Measurements from ENCODE around the gene BRD1. TPM values are rescaled to one million over a fixed set of nuclear protein-coding genes. Genes with fewer than 3 reads are reported as not detected.

BRD1 gene
- total RNA-seq, 1 donor, result 23.5 TPM

DNA sequence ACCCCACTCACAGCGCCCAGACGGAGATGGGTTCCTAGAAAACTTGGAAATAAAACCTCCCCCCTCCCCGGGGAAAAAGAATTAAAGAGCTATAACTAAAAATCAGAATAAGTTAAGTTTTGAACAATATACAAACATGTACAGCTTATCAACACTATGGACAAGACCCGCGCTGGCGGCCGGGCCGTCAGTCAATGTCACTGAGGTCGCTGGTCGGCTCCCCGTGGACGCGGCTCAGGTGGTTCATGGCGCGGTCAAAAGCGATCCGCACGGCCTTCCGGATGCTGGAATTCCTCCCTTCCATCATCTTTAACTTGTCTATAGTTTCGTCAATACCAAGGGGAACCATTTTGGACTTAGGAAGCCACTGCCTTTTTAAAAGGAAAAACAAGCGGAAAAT lies 53.6 kb downstream of the BRD1 start:
- Histone ChIP-seq H3K4me2 (ENCODE audit: insufficient read depth, low read length) (no peak overlapping the region), H3K79me2 (ENCODE audit: insufficient read depth, low read length) (peaks cover 29% of the 10 kb centered on the region), H3K9me3 (ENCODE audit: low read depth, low read length) (no peaks in the 10 kb centered on the region), H2AFZ (ENCODE audit: low read length) (no peak overlapping the region), H3K27ac (ENCODE audit: low read depth, low read length) (no peak overlapping the region), H4K20me1 (ENCODE audit: insufficient read depth, low read length) (peaks cover 39% of the 10 kb centered on the region), H3K4me1 (ENCODE audit: insufficient read depth, low read length) (no peaks in the 10 kb centered on the region), H3K36me3 (ENCODE audit: insufficient read depth, low read length) (peaks cover 52% of the 10 kb centered on the region), H3K27me3 (ENCODE audit: insufficient read depth, low read length) (no peaks in the 10 kb centered on the region), H3K4me3 (ENCODE audit: insufficient read depth, low read length) (no peak overlapping the region)
- no peak for DNase-seq (ENCODE audit: insufficient read length, low spot score, missing footprints)
- TF ChIP-seq, protein P1, sequence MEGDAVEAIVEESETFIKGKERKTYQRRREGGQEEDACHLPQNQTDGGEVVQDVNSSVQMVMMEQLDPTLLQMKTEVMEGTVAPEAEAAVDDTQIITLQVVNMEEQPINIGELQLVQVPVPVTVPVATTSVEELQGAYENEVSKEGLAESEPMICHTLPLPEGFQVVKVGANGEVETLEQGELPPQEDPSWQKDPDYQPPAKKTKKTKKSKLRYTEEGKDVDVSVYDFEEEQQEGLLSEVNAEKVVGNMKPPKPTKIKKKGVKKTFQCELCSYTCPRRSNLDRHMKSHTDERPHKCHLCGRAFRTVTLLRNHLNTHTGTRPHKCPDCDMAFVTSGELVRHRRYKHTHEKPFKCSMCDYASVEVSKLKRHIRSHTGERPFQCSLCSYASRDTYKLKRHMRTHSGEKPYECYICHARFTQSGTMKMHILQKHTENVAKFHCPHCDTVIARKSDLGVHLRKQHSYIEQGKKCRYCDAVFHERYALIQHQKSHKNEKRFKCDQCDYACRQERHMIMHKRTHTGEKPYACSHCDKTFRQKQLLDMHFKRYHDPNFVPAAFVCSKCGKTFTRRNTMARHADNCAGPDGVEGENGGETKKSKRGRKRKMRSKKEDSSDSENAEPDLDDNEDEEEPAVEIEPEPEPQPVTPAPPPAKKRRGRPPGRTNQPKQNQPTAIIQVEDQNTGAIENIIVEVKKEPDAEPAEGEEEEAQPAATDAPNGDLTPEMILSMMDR (IDR thresholded peaks at IDR 0.05; ENCODE audit: extremely low read depth, low read depth, low read length), result no peak

DNA sequence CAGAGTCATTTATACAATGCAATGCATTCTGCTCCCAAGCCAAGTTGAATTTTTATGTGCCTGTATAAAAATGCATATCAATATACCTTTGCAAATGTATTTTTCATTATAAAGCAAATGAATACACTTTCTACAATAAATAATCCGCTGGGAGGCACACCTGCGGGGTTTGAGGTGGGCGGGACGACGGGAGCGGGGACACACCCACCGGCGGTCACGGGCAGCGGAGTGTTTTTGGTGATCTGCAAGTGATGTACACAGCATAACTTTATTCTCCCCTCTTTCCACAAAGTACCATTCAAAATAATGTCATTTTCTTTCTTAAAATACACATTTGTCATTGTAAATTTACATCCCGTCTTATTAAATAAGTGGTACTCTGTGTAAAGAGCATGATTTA lies 54.1 kb downstream of the BRD1 start:
- Histone ChIP-seq H3K27me3 (ENCODE audit: insufficient read depth, low read length) (no peaks in the 10 kb centered on the region), H2AFZ (ENCODE audit: low read length) (no peak overlapping the region), H3K9me3 (ENCODE audit: low read depth, low read length) (no peaks in the 10 kb centered on the region), H3K4me1 (ENCODE audit: insufficient read depth, low read length) (no peaks in the 10 kb centered on the region), H3K79me2 (ENCODE audit: insufficient read depth, low read length) (peaks cover 27% of the 10 kb centered on the region), H4K20me1 (ENCODE audit: insufficient read depth, low read length) (peaks cover 35% of the 10 kb centered on the region), H3K36me3 (ENCODE audit: insufficient read depth, low read length) (peaks cover 50% of the 10 kb centered on the region), H3K4me2 (ENCODE audit: insufficient read depth, low read length) (no peak overlapping the region), H3K27ac (ENCODE audit: low read depth, low read length) (no peak overlapping the region), H3K4me3 (ENCODE audit: insufficient read depth, low read length) (no peak overlapping the region)
- TF ChIP-seq, protein P1 (IDR thresholded peaks at IDR 0.05; ENCODE audit: extremely low read depth, low read depth, low read length), result no peak
- DNase-seq (ENCODE audit: insufficient read length, low spot score, missing footprints), result no peak

DNA sequence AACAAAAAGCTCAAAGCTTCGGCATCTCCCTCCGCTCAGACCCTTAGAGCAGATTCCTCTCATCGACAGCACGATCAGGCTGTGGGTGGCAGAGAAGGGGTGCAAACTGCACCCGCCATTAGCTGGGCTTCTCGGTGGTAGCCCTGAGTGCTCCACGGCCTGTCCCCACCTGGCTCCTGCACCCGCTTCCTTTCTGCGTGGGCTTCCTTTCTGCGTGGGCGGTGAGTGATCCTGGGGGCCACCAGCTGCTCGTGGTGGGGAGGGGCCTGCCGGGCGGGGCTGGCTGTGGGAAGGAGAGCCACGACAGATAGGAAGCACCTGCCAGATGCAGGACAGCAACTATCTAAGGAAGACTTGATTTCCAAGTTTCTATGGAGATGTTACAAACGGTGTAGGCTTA lies 55.0 kb downstream of the BRD1 start:
- H3K9me3 ChIP-seq (ENCODE audit: low read depth, low read length), result no peaks in the 10 kb centered on the region
- no peak overlapping the region for H2AFZ ChIP-seq (ENCODE audit: low read length)
- H3K4me3 ChIP-seq (ENCODE audit: insufficient read depth, low read length), result no peak overlapping the region
- DNase-seq (ENCODE audit: insufficient read length, low spot score, missing footprints), result no peak
- H3K27ac ChIP-seq (ENCODE audit: low read depth, low read length), result no peak overlapping the region
- H3K79me2 ChIP-seq (ENCODE audit: insufficient read depth, low read length), result peaks cover 19% of the 10 kb centered on the region
- no peaks in the 10 kb centered on the region for H3K4me1 ChIP-seq (ENCODE audit: insufficient read depth, low read length)
- peaks cover 28% of the 10 kb centered on the region for H4K20me1 ChIP-seq (ENCODE audit: insufficient read depth, low read length)
- peaks cover 48% of the 10 kb centered on the region for H3K36me3 ChIP-seq (ENCODE audit: insufficient read depth, low read length)
- H3K4me2 ChIP-seq (ENCODE audit: insufficient read depth, low read length), result no peak overlapping the region
- TF ChIP-seq, protein P1 (IDR thresholded peaks at IDR 0.05; ENCODE audit: extremely low read depth, low read depth, low read length), result no peak
- H3K27me3 ChIP-seq (ENCODE audit: insufficient read depth, low read length), result no peaks in the 10 kb centered on the region

DNA sequence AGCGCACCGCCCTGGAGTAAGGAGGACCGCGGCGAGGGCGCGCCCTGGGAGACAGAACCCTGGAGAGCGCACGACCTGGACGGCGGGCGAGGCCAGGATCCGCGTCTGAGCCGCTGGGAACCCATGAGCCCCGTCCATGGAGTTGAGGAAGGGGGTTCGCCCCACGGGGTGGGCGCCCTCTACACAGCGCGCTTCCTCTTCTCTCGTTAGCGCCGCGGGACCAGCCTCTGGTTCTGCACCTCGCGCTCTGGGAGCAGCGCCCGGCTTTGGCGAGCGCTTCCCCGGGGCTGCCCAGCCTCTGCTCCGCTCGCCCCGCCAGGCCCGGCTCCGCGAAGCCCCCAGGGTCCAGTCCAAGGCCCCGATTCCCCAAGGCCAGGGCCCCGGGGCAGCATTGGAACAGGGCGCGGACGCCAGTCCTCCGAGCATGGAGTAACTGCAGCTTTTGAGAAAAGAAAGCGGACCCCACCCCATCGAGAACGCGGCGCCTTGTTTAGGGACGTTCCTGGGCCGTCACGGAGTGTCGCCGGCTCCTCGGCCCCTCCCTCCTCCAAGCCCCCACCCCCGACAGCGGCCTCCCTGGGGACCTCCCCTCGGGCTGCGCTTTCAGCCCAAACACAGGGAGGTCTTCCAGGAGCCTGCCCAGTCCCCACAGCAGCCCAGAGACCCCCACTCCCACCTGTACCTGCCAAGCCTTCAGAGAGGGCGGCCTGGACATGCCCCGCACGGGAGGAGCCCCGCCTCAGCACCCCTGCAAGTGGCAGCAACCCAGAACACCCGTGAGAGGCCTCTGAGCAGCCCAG lies 56.2 kb downstream of the BRD1 start:
- H3K27ac ChIP-seq (ENCODE audit: low read depth, low read length), result no peak overlapping the region
- H3K9me3 ChIP-seq (ENCODE audit: low read depth, low read length), result no peaks in the 10 kb centered on the region
- no peak overlapping the region for H3K4me2 ChIP-seq (ENCODE audit: insufficient read depth, low read length)
- H2AFZ ChIP-seq (ENCODE audit: low read length), result no peak overlapping the region
- H3K4me1 ChIP-seq (ENCODE audit: insufficient read depth, low read length), result no peaks in the 10 kb centered on the region
- TF ChIP-seq, protein P1 (IDR thresholded peaks at IDR 0.05; ENCODE audit: extremely low read depth, low read depth, low read length), result no peak
- peaks cover 36% of the 10 kb centered on the region for H3K36me3 ChIP-seq (ENCODE audit: insufficient read depth, low read length)
- H3K79me2 ChIP-seq (ENCODE audit: insufficient read depth, low read length), result peaks cover 7% of the 10 kb centered on the region
- peaks cover 21% of the 10 kb centered on the region for H4K20me1 ChIP-seq (ENCODE audit: insufficient read depth, low read length)
- no peaks in the 10 kb centered on the region for H3K27me3 ChIP-seq (ENCODE audit: insufficient read depth, low read length)
- no peak overlapping the region for H3K4me3 ChIP-seq (ENCODE audit: insufficient read depth, low read length)
- peak; percentile 67 for DNase-seq (ENCODE audit: insufficient read length, low spot score, missing footprints)

All from osteoblast (primary cell).